HL-60/S4 treated with retinoic acid at 250 ng/mL for 4 days and 3 days (cell line): ENCODE measurements around the gene SLC5A6.

Experiments used
- in situ Hi-C: fragments of 300-500 bp; cut with MboI; formaldehyde crosslinking; loops from 2 replicates; pipeline ENCODE4 v1.7.0; 2022; ENCODE audit warnings: low sequenced_read_pairs

Gene SLC5A6

DNA sequence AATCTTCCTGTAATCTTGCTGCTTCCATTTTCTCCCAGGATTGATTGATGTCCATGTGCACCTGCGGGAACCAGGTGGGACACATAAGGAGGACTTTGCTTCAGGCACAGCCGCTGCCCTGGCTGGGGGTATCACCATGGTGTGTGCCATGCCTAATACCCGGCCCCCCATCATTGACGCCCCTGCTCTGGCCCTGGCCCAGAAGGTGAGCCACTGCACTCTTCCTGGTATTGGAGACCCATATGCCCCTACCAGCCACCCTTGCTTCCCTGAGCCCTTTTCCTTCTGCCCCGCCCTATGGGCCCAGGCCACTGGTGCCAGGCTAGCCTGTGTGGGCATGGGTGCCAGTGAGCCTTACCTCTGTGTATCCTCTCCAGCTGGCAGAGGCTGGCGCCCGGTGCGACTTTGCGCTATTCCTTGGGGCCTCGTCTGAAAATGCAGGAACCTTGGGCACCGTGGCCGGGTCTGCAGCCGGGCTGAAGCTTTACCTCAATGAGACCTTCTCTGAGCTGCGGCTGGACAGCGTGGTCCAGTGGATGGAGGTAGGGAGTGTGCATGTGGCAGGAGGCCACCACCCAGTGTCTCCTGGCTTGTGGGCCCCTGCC is 25.4 kb upstream of the SLC5A6 start:
- in situ Hi-C loops: no loop called here

DNA sequence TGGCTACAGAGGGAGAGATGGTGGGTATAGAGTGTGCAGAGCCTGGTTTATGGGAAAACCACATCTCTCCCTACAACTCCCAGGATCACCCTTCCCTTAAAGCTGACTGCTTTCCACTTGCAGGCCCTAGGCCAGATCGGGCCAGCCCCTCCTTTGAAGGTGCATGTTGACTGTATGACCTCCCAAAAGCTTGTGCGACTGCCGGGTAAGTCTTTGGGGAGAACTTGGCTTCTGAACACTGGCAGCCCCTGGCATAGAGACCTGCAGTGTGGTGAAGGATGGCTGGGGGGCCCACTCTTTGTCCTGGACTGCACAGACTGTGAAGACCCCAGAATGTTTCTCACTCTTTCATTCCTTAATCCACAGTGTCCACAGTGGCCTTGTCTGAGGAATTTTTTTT is 24.6 kb upstream of the SLC5A6 start:
- in situ Hi-C loops: no loop called here

DNA sequence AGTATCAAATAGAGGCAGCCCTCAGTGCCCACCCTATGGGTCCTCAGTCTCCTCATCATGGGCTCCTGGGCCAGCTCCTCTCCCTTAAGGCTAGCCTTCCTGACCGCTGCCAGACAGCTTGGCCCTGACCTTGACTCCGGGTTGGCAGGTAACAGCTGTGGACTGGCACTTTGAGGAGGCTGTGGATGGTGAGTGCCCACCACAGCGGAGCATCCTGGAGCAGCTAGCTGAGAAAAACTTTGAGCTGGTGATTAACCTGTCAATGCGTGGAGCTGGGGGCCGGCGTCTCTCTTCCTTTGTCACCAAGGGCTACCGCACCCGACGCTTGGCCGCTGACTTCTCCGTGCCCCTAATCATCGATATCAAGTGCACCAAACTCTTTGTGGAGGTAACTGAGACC is 24.1 kb upstream of the SLC5A6 start:
- in situ Hi-C loops: no loop called here

DNA sequence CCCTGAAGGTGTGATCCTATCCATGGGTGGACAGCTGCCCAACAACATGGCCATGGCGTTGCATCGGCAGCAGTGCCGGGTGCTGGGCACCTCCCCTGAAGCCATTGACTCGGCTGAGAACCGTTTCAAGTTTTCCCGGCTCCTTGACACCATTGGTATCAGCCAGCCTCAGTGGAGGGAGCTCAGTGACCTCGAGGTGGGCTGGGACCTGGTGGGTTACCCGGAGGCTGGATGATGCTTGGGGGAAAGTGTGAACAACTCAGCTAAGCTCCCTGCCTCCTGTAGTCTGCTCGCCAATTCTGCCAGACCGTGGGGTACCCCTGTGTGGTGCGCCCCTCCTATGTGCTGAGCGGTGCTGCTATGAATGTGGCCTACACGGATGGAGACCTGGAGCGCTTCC is 21.3 kb upstream of the SLC5A6 start:
- in situ Hi-C loops: no loop called here

DNA sequence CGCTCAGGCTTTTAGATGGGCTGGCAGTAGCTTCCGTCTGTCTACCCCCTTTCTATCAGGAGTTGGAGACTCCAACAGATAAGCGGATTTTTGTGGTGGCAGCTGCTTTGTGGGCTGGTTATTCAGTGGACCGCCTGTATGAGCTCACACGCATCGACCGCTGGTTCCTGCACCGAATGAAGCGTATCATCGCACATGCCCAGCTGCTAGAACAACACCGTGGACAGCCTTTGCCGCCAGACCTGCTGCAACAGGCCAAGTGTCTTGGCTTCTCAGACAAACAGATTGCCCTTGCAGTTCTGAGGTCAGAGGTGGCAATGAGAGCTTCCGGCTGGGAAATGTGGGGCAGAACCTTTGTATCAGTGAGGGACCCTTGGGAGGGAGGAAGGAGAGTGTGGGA is 19.9 kb upstream of the SLC5A6 start:
- in situ Hi-C loops: no loop called here

DNA sequence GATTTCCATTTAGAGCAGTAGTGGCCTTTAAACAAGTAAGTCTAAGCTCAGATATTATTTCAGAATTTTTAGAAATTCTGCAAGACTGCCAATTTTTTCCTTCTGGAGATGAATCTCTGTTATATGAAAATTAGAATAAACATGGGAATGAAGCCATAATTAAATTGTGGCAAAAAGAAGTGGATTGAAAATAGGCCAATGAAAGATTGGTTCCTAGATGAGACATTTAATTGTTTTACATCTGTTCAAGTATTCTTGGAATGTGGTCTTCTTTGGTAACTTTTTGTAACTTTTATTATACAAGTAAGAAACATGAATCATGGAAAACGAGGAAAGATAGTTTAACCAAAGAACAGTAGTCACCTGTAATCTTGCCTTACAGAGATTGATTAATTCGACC is 15.4 kb upstream of the SLC5A6 start:
- in situ Hi-C loops: no loop called here

DNA sequence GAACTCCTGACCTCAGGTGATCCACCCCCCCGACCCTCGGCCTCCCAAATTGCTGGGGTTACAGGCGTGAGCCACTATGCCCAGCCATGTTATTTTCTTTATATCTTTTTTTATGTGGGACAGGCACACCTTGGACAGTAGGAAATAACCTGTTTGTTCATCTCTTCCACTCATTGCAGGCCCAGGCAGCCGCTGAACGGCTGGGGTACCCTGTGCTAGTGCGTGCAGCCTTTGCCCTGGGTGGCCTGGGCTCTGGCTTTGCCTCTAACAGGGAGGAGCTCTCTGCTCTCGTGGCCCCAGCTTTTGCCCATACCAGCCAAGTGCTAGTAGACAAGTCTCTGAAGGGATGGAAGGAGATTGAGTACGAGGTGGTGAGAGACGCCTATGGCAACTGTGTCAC is 13.5 kb upstream of the SLC5A6 start:
- in situ Hi-C loops: no loop called here

DNA sequence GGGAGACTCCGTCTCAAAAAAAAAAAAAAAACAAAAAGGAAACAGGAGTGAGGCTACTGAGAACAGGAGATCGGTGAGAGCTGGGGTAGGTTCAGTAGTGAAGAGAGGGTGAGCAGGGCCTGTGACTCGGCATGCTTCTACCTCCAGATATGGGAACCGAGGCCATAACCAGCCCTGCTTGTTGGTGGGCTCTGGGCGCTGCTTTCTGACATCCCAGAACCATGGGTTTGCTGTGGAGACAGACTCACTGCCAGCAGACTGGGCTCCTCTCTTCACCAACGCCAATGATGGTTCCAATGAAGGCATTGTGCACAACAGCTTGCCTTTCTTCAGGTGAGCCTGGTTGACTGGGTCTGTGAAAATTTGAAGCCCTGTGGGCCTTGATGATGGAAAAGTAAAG is 11.3 kb upstream of the SLC5A6 start:
- in situ Hi-C loops: no loop called here

DNA sequence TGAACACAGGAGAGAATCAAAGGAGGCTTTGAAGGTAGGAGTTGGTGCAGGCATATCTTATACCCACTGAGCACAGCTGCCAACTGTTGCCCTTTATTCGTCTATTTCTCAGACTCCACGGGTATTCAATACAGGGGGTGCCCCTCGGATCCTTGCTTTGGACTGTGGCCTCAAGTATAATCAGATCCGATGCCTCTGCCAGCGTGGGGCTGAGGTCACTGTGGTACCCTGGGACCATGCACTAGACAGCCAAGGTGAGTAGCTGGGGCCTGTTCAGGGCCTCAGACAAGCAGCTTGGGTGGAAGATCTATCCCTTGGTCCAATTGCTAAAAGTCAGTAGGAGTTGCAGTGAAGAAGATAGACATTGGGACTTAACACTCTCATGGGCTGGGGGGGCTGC is 10.3 kb upstream of the SLC5A6 start:
- in situ Hi-C loops: no loop called here

DNA sequence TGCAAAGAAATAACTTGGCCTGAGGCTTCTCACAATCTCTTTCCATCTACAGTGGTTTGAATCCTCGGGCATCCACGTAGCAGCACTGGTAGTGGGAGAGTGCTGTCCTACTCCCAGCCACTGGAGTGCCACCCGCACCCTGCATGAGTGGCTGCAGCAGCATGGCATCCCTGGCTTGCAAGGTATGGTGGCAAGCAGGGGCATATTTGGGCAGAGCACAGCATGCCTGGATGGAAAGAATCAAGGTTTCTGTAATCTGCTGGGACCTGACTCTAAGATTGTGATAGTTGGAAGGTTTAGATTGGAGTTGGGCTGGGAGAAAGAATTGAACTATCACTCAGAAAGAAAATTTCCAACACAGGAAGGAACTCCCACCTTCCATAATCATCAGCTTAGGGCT is 9.1 kb upstream of the SLC5A6 start:
- in situ Hi-C loops: no loop called here

DNA sequence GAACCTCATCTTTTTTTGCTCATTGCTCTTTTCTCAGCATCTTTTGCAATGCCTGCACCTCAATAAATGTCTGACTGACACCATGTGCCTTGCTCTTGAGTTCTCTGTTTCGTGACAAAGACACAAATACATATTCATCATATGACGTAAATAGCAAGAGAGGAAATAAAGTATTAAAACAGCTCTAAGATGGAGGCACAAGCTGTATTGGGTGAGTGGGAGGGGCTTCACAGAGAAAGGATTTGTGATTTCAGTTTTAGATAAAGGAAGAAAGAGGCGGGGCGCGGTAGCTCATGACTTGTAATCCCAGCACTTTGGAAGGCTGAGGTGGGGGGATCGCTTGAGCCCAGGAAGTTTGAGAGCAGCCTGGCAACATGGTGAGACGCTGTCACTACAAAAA is 8.0 kb upstream of the SLC5A6 start:
- in situ Hi-C loops: no loop called here

DNA sequence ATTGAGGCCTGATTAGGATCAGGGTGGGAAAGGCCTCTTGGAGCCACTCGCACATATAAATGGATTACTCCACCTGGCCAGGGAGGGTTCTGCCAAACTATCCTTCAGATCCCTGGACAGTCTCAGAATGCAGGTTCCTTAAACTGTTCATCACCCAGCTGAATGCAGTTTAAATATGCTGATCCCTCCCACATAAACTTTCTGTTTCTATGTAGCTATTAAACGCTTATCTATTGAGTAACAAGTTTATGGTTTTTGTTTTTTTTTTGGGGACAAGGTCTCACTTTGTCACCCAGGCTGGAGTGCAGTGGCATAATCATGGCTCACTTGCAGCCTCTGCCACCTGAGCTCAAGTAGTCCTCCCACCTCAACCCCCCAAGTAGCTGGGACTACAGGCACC is 7.0 kb upstream of the SLC5A6 start:
- in situ Hi-C loops: no loop called here

DNA sequence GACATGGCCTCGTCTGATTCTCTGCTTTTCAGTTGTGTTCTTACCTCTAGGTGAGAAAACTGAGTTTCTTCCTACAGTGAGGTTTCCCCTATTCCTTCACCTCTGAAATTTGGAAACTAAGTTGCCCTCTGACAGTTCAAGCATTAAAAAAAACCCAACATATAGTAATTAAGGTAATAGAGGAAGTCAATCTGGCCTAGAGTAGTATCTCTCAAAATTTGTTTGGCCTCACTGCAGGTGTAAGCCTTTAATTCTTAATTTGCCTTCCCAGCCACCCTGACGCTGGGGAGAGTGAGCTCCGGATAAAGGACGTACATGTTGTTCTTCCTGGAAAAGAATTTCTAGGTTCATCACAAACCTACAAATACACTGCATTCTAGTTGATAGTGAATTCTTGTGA is 6.5 kb upstream of the SLC5A6 start:
- in situ Hi-C loops: no loop called here

DNA sequence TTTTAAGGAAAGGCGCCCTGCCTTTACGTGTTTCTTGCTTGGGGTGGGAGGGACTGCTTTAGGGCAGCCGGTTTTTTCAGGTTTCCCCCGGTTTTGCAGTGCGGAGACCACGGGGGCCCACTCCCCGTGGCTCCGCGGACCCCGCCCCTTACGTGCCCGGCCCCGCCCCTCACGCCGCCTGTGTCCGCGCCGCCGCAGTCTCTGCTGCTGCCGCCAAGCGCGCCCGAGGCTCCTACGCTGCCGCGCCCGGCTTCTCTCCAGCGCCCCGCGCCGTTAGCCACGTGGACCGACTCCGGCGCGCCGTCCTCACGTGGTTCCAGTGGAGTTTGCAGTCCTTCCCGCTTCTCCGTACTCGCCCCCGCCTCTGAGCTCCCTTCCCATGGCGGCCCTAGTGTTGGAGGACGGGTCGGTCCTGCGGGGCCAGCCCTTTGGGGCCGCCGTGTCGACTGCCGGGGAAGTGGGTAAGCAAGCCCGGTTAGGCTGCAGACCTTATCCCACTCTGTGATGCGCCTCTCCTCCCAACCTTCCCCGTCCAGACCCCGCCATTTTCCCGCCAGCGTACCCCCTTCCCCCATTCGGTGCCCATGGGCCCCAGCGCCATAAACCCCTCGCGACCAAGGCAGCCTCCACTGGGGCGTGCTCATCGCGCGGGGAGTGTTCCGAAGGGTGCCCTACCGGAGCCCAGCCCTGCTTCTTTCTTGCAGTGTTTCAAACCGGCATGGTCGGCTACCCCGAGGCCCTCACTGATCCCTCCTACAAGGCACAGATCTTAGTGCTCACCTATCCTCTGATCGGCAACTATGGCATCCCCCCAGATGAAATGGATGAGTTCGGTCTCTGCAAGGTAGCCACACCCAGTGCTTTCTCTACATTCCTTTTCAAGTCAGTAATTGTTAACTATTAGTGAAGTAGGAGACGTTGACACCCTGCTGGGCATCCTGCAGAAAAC is 5.4 kb upstream of the SLC5A6 start, which contains the start of gene CAD:
CAD (plus strand) TSS at position 197 of the 949 bp plus-strand sequence; CDS start at position 380, 183 bp downstream.
- in situ Hi-C loops: no loop called here

DNA sequence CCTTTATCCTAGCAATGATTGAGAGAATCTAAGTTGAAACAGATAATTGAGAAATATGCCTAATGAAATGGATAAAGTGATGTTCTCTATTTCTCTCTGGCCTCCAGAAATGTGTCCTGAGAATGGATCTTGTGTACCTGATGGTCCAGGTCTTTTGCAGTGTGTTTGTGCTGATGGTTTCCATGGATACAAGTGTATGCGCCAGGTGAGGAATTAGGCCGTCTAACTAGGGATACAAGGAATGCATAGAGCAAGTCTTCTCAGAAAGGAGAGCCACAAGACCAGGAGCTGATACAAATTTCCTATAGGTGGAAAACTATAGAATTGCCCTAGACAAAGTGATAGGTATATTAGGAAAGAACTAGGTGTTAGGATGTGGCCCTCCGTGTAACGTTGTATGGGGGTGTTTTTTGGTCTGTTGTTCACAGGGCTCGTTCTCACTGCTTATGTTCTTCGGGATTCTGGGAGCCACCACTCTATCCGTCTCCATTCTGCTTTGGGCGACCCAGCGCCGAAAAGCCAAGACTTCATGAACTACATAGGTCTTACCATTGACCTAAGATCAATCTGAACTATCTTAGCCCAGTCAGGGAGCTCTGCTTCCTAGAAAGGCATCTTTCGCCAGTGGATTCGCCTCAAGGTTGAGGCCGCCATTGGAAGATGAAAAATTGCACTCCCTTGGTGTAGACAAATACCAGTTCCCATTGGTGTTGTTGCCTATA is 4.5 kb upstream of the SLC5A6 start:
- in situ Hi-C loops: no loop called here

DNA sequence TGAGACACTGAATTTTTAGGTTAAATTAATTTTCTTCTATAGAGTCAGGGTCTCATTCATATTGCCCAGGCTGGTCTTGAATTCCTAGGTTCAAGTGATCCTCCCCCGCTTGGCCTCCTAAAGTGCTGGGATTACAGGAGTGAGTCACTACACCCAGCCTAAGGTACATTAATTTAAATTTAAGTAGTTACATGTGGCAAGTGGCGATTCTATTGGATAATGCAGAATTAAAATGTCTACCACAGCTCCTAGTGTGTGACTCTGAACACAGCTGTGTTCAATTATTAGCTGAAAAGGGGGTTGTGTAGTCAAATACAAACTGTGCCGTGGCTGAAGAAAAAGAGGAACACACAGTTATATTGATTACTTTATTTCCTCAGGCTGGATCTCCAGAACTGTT is 2.9 kb upstream of the SLC5A6 start:
- in situ Hi-C loops: no loop called here

DNA sequence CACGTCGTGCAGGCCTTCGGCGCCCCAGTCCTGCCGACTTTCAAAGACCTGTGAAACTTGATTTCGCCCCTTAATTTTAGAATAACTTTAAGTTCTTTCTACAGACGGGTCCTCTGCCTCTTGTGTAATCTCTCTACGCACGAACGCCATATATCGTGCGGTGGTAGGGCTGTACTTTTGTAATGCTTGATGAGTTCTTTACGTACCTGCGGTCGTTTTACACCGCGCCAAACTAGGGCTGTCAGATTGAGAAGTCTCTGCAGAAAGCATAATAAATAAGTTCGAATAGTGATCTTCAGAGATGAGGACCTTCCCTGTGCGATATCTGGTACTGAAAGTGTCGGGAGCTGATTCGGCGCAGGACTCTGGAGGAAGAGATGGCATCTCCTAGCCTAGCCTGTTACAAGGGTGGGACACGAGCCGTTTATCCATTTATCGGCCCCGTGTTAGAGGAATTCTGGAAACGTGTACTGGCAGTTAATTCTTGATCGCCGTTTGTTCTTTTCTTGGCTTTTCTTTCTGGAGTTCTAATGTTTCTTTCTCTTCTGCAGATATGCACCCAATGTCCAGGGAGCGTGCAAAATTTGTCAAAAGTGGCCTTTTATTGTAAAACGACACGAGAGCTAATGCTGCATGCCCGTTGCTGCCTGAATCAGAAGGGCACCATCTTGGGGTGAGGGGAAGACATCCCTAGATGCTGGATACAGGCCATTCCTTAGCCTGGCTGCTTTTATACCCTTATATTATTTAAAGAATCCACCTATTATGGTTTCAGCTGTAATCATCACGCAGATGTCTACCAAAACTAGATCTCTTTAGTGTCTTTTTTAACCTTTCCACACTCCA is 781 bp upstream of the SLC5A6 start:
- in situ Hi-C loops: no loop called here

DNA sequence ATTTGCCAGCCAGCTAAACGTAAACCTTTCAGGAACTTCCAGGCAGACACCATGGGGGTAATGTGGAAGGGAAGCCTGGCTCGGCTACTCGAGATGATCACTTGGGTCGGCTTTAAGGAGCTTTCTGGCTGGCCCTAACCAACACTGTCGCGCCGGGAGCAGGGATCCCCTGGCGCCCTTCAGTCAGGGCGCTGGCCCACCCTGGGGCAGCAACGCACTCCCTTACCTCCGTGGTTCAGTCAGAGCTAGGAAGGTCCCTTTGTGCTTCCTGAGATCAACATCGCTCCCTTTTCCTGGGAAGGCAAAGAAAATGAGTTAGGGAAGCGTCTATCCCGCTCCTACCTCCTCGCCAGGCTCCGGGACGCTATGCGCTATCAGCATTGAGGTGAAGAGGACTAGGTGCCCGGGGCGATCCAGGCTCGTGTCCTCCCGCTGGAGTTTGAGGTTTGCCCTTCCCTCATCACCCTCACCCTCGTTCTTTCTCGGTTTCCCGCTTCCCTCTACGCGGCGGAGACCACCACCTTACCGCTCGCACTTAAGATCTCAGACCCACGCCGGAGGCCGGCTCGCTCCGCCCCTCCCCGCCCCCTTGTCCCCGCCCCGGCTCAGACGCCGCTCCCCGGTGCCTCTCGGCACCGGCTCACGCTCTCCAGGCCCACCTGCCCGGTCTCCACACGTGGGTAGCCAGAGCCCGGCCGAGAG is 676 bp downstream of the SLC5A6 start:
- in situ Hi-C loops: no loop called here

DNA sequence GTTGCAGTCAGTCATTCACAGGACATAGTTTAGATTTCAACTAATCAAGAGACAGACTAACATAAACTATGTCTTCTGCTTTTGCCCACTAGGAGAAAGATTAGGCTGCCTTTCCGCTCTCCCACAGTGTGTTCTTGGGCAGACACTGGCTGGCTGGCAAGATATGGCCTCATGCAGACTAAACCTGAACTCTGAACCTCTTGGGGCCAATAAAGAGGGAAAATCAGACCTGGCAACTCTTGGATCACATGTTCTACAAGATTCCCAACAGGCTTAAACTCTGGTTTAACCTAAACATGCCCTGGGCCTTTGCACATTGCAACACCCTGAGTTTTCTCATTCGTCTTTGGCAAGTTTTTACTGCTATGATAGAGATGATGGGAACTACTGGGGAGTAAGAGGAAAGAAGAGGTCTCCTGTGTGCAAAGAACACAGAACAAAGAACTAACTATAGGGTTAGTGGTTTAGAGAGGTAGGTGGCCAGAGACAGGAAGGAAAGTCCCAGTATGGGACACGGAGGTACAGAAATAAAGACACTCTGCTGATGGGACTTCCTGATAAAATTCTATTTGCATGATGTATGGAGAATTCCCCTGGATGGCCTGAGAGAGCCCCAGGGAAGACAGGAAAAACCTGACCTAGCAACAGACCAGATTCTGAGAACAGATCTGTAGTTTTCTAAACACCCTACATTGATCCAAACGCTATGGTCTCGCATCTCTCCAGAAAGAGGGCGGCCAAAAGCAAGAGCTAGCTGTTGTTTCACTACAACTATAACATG is 2.3 kb downstream of the SLC5A6 start:
- in situ Hi-C loops: no loop called here
